Stimulated activated CD4-positive, alpha-beta T cell treated with anti-CD3 and anti-CD28 coated beads, Interleukin-12 subunit alpha, Interleukin-12 subunit beta, amount 100 ng/mL, for 48 hours (primary cell): Measurements from ENCODE around the gene SBF2.
"Not testable (repeated sequence)": the region's sequence is repeated elsewhere in the genome, so short reads cannot be mapped to it uniquely, and the experiment has no call there.

Experiments used
- DNase-seq, 3 donors: peaks; one replicate each; pipeline ENCODE4 v3.0.0-alpha.2; 2020; ENCODE audit warnings: low read depth in 2 of 3, low spot score in 1 of 3

Gene SBF2

DNA sequence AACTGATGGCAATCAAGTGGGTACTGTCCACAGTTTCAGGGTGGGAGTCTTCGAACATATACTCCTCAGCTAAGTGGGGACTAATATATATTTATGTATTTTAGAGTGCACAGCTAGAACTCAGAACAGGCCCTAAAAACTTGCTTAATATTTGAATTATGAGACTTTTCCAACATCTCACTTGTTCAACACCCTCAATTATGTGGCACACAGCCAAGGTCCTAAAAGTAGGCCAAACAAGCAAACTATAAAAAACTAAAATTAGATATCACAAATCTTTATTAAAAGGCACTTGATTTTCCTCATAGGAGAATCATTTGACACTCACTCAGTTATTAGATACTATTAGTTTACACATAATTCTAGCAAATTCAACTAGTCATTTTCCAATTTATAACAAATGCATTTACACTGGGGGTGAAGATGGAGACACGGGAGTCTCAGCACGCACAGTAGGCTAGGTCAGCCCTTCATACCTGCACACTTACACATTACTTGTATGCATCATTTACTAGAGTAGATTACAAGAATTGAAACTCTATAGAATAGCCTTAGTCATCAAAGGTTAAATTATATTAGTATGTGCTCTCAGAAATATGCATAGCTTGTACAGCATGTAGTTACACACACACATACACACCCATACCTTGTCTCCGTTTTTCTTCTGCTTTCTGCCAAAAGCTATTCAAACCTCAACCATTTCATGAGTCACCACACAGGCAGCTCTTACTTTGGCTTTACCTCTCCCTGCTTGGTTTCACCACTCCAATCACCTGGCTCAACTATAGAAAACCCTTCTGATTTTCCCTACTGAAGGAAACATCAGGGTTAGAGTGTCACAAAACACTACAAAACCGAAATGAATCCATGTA is 171.5 kb downstream of the SBF2 start:
- DNase-seq, result no peak

- no peak for DNase-seq
Measured at GRCh38 chr11:10118865-10119264, 175.2 kb downstream of the SBF2 start.

- DNase-seq, result no peak
Measured at GRCh38 chr11:10117709-10118351, 176.2 kb downstream of the SBF2 start.

DNA sequence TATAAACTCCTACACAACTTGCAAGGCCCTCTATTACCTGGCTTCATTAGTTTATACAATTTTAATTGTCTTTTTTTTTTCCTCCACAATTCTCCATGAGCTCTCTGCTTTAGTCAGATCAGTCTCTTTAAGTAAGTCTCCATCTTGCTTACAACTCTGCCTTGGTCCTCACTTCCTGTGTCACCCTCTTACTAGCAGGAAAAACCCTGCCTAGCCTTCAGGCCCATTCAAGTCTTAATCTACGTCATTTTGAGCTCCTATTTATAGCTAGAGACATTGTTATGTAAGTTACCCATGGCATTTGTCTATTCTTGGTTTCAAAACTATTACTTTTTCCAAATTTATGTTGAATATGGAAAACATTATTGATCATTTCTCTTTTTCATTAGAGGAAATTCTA is 177.4 kb downstream of the SBF2 start:
- DNase-seq, result no peak

DNA sequence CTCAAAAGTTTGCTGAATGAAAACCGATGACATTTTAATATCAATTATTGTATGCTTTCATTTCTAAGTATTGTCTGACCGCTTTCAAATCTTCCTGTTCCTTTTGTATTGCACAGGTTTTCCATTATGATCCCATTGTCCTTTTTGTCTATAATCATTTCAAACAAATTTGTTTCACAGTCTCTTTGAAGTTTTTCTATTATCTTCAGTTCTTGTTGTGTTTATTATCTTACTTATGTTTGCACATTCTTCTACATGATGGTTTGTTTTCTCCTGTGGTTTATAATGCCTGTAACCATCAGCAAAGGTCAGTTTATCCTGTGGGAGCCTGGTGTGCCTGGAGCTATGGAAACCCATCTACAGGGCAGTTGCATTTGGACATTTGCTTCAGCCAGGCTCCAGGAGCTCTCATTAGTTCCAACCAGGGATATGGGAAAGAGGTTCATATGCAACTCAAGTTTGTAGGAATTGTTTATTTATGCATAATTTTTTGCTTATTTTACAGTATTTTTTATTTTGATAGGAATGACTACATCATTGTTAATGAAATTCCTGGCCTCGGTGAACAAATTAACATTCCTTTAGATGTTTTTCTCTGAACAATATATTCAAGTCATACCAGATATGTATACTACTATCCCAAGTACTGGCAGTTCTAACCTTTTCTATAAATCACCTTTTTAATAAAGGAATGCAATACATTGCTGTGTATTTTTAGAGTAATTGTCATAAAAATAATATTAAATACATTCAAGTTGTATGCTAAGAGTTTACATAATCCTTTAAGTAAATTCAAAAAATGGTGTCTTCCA is 179.2 kb downstream of the SBF2 start:
- DNase-seq, result no peak

DNA sequence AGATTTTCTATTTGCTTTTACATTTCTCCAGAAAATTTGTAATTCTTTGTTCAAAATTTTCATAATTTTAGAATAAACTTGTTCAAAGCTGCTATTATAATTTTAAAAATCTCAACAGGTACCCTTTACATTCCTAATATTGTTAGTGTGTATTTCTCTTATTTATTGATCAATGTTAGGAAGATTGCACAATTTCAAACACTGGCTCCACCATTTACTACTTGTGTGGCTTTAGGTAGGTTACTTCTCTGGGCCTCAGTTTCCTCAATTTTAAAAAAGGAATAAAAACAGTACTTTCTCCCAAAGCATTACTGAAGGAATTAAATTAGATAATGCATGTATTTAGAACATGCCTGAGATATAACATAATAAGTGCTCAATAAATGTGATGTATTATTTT is 180.2 kb downstream of the SBF2 start:
- no peak for DNase-seq

DNA sequence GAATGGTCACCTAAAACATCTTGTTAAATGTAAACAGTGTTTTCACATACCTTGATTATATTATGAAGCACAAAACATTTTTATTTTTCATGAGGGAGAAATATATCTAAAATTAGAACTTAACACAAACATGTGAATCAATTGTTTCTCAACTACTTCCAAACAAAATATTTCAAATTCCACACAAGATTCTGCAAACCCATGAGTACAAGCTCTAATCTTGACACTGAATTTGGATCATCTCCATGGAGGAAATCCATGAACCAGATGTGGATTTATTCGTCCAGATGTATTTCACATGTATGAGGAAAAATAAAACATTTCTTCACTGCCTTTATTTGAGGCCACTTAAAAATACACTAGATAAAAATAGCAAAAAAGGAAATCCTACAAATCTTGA is 184.2 kb downstream of the SBF2 start:
- DNase-seq, result no peak

- no peak for DNase-seq
Measured at GRCh38 chr11:10108915-10109680, 184.9 kb downstream of the SBF2 start.

- DNase-seq, result no peak
Measured at GRCh38 chr11:10107497-10107896, 186.5 kb downstream of the SBF2 start.

GRCh38 chr11:10097615-10098014 is 196.4 kb downstream of the SBF2 start:
- DNase-seq, result no peak

- DNase-seq, result no peak
Measured at GRCh38 chr11:10096987-10097386, 197.0 kb downstream of the SBF2 start.

DNA sequence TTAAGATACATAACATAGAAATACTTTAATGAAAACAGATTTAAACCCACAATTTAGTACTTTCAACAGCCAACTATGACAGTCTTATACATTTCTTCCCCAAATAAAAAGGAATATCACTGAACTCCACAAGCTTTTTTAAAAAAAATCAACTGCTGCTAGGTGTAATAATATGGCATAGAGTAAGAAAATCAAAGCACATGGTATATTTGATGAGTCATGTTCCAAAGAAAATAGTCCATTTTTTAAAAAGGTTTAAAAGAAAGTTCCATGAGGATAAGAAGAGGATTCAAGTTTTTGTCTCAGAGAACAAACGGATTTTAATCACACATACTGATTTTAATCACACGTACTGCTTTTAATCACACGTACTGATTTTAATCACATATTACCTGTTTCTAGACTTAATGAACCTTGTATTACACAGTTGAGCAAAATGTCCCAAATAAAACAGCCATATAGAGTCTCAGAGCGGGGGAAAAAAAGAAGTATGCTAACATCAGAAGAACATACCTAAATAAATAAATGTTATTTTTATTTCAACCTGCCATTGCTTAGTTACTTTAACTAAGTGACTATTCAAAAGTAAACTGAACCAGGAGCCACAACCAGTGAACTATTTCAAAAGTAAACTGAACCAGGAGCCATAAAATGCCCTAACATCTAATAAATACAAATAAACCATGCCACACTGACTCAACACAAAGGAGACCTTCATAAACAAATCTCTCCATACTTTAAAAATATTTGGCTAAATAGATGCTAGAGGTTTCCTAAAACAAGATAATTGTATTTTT is 198.4 kb downstream of the SBF2 start:
- no peak for DNase-seq

- no peak for DNase-seq
Measured at GRCh38 chr11:10092426-10092825, 201.6 kb downstream of the SBF2 start.

- DNase-seq, result no peak
Measured at GRCh38 chr11:10091314-10092045, 202.5 kb downstream of the SBF2 start.

GRCh38 chr11:10087923-10088225 is 206.1 kb downstream of the SBF2 start:
- DNase-seq, result not testable (repeated sequence)

DNA sequence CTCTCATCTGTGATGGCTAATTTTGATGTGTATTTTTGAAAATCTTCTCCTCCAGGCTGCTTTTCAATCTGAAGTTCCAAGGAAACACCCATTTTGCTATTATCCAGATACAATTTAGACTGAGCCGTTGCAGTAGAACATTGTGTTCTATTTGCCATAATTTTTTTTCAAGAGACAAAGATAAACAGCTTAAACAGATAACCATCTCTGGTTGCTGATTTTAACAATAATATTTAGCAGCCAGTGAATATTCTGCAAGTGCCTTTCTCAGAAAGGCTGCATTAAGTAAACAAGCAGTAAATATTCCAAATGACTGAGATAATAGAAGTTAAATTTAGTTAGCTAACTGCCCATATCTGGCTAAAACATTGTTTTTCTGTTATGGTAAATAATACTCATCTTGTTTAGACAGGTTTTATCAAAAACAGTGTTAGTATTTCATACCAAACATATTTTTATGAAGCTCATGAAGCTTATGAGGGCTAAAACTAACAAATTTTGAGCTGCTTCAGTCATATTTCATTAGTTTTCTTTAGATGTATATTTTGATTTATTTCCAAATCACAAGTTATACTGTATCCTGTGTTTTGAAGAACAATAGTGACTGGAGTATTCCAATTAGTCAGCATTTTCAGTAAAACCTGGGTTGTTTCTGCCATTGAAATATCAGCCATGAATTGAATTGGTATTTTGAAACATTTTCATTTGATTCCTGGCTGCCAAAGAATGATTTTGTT is 206.7 kb downstream of the SBF2 start:
- no peak for DNase-seq

GRCh38 chr11:10080138-10080537 is 213.9 kb downstream of the SBF2 start:
- no peak for DNase-seq

DNA sequence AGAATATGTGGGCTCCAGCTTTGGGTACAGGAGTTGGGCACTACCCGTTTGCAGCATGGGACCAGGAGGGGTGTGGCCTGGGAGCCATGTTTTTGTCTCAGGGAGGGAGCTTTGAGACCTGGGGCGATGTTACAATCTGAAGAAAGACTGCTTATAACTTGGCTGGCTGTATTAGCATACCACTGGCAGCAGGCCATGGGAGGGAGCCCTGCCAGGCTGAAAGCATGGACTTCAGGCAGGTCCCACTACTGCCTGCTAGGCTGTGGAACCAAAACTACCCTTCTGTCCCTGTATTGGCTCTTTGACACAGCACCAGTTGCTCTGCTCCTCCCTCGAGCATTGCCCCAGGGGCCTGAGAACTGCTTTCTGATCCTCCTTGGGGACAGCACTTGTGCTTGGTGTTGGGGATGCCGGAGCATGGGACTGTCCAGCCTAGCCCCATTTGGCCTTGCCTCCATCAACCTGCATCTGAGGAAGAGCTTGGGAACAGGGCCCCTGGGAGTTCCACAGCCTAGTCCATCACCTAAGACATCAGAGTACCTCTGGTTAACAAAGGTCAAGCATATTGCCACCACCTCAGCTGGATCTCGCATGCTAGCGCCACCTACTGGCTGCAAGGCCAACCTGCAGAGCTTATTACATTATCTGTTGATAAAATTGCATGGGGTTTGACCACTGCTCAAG is 217.4 kb downstream of the SBF2 start:
- peak in 2 of 3 donors; percentile 5 to 6 for DNase-seq
